Ectodermal cell (in vitro differentiated cells): ENCODE measurements around the gene STPG2.

Source experiments
- H3K27ac ChIP-seq: 2 replicates; pipeline ENCODE4 v1.7.0; 2013; ENCODE audit warnings: mild to moderate bottlenecking, low read depth, low read length; ENCODE audit not compliant: insufficient read depth, poor library complexity, severe bottlenecking
- H3K27me3 ChIP-seq: 2 replicates; pipeline ENCODE4 v1.7.0; 2013; ENCODE audit warnings: mild to moderate bottlenecking, low read length; ENCODE audit not compliant: insufficient read depth, control insufficient read depth, poor library complexity, severe bottlenecking
- H3K36me3 ChIP-seq: one replicate; pipeline ENCODE4 v1.7.0; 2013; ENCODE audit warnings: low read length; ENCODE audit not compliant: control insufficient read depth, insufficient read depth
- H3K4me1 ChIP-seq: one replicate; pipeline ENCODE4 v1.7.0; 2013; ENCODE audit warnings: low read length; ENCODE audit not compliant: control insufficient read depth, insufficient read depth
- H3K4me3 ChIP-seq: 2 replicates; pipeline ENCODE4 v1.7.0; 2013; ENCODE audit warnings: low read depth, low read length, control low read depth; ENCODE audit not compliant: insufficient read depth
- H3K9me3 ChIP-seq: 2 replicates; pipeline ENCODE4 v1.7.0; 2013; ENCODE audit warnings: mild to moderate bottlenecking, low read length, moderate library complexity; ENCODE audit not compliant: control insufficient read depth
- WGBS, 2 experiments: methylation state at CpG; one replicate each; pipeline ENCODE4 v1.1.7; 2013; ENCODE audit warnings: missing lambda C conversion rate in 2 of 2; 5-methylcytosine and 5-hydroxymethylcytosine counted together

STPG2 gene

DNA sequence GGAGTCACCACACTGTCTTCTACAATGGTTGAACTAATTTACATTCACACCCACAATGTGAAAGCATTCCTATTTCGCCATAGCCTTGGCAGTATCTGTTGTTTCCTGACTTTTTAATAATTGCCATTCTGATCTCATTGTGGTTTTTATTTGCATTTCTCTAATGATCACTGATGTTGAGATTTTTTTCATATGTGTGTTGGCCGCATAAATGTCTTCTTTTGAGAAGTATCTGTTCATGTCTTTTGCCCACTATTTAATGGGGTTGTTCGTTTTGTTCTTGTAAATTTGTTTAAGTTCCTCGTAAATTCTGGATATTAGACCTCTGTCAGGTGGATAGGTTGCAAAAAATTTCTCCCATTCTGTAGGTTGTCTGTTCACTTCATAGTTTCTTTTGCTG lies 519.1 kb downstream of the STPG2 start:
- Histone ChIP-seq H3K9me3 (no peaks in the 10 kb centered on the region), H3K27me3 (no peaks in the 10 kb centered on the region), H3K36me3 (no peaks in the 10 kb centered on the region), H3K4me1 (no peaks in the 10 kb centered on the region), H3K4me3 (no peak overlapping the region), H3K27ac (no peak overlapping the region)
- 87 to 94% methylated on average over 4 of the region's 4 CpGs for WGBS, 2 experiments

- no peaks in the 10 kb centered on the region for H3K27me3 ChIP-seq
- WGBS, 2 experiments: 80 to 93% methylated on average over 1 of the region's 2 CpGs
- no peak overlapping the region for H3K4me3 ChIP-seq
- no peak overlapping the region for H3K27ac ChIP-seq
- no peaks in the 10 kb centered on the region for H3K36me3 ChIP-seq
- no peaks in the 10 kb centered on the region for H3K4me1 ChIP-seq
- no peaks in the 10 kb centered on the region for H3K9me3 ChIP-seq
Measured at GRCh38 chr4:97605932-97606331, 537.3 kb downstream of the STPG2 start.

DNA sequence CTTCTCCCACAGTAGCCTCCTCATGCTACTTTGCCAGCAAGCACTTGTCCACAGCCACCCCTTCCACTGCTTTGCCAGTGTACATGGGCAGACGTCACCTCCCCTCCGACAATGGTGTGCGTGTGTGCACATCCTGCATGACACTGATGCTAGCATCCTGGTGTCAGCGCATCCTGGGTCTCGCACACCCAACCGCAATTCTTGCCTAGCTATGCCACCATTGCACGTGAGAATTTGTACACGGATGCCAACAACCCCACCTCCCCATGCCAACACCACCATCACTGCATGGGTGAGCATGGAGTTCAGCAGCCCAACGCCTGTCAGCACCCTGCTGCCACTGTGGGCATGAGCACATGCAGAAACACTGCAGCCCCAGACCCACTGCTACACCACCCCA lies 550.0 kb downstream of the STPG2 start:
- no peaks in the 10 kb centered on the region for H3K27me3 ChIP-seq
- H3K4me1 ChIP-seq: no peaks in the 10 kb centered on the region
- H3K27ac ChIP-seq: no peak overlapping the region
- no peak overlapping the region for H3K4me3 ChIP-seq
- no peaks in the 10 kb centered on the region for H3K9me3 ChIP-seq
- H3K36me3 ChIP-seq: no peaks in the 10 kb centered on the region
- 95 to 99% methylated on average over 9 of the region's 9 CpGs for WGBS, 2 experiments

DNA sequence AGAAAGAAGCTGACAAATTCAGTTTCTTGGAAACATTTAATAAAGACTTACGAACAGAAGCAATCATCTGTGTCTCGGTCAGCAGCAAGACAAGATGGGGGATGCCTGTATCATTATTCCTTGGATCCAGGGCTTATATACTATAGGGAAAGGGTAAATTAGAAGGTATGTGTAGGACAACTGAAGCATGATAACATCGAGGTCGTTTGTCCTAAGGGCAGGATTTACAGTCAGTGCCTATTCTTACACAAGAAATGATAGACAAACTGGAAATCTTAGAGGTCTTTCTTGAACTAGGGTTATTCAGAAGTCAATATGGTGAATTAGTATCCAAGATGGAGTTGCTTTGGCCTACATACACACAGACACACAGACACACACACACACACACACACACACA lies 553.0 kb downstream of the STPG2 start:
- no peak overlapping the region for H3K27ac ChIP-seq
- H3K4me3 ChIP-seq: no peak overlapping the region
- H3K4me1 ChIP-seq: no peaks in the 10 kb centered on the region
- H3K9me3 ChIP-seq: no peaks in the 10 kb centered on the region
- 93 to 99% methylated on average over 4 of the region's 4 CpGs for WGBS, 2 experiments
- no peaks in the 10 kb centered on the region for H3K36me3 ChIP-seq
- H3K27me3 ChIP-seq: no peaks in the 10 kb centered on the region

- H3K4me1 ChIP-seq: no peaks in the 10 kb centered on the region
- 88 to 93% methylated on average over 5 of the region's 5 CpGs for WGBS, 2 experiments
- H3K36me3 ChIP-seq: no peaks in the 10 kb centered on the region
- no peaks in the 10 kb centered on the region for H3K9me3 ChIP-seq
- H3K27me3 ChIP-seq: no peaks in the 10 kb centered on the region
- no peak overlapping the region for H3K27ac ChIP-seq
- no peak overlapping the region for H3K4me3 ChIP-seq
Measured at GRCh38 chr4:97589481-97590196, 553.6 kb downstream of the STPG2 start.

DNA sequence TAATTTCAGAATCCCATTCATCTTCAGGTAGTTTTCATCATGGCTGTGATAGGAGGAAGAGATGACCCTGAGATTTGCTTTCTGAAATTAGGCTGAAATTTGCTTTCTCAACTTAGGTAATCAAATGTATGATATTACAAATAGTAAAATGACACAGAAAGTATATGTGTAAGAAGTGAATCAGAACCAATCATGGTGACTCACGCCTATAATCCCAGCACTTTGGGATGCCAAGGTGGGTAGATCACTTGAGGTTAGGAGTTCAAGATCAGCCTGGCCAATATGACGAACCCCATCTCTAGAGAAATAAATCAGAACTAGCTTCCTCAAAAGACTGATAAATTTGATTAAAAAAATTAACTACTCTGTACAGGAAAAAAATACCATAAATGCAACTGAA lies 555.4 kb downstream of the STPG2 start:
- H3K36me3 ChIP-seq: no peaks in the 10 kb centered on the region
- no peak overlapping the region for H3K4me3 ChIP-seq
- WGBS, 2 experiments: 97 to 100% methylated on average over 2 of the region's 2 CpGs
- no peaks in the 10 kb centered on the region for H3K9me3 ChIP-seq
- H3K4me1 ChIP-seq: no peaks in the 10 kb centered on the region
- no peaks in the 10 kb centered on the region for H3K27me3 ChIP-seq
- no peak overlapping the region for H3K27ac ChIP-seq

DNA sequence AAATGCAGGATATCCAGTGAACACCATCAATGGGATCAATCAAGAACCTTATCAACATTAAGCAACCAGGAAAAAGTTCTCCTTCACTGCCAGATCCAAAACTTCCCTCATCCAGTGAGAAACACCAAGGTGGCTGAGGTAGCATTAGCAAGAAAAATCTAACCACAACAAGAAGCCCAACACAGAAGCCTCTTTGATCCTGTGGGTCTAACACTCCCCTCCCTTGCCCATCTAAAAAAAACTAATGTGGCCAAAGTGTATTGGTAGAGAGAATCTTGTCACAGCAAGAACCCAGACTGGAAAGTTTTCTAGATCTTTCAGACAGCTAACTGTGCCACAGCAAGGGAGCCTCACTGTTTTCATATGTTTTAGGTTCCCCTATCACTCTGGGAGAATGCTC lies 558.0 kb downstream of the STPG2 start:
- no peaks in the 10 kb centered on the region for H3K27me3 ChIP-seq
- H3K9me3 ChIP-seq: no peaks in the 10 kb centered on the region
- no peak overlapping the region for H3K27ac ChIP-seq
- no peak overlapping the region for H3K4me3 ChIP-seq
- no peaks in the 10 kb centered on the region for H3K4me1 ChIP-seq
- no peaks in the 10 kb centered on the region for H3K36me3 ChIP-seq

- Histone ChIP-seq H3K36me3 (no peaks in the 10 kb centered on the region), H3K9me3 (no peaks in the 10 kb centered on the region), H3K27me3 (no peaks in the 10 kb centered on the region), H3K4me3 (no peak overlapping the region), H3K27ac (no peak overlapping the region), H3K4me1 (no peaks in the 10 kb centered on the region)
- 100% methylated on average over 1 of the region's 1 CpG for WGBS, 2 experiments
Measured at GRCh38 chr4:97582890-97583289, 560.4 kb downstream of the STPG2 start.

GRCh38 chr4:97577004-97577403 lies 566.3 kb downstream of the STPG2 start:
- no peaks in the 10 kb centered on the region for H3K4me1 ChIP-seq
- no peaks in the 10 kb centered on the region for H3K27me3 ChIP-seq
- peaks cover 2% of the 10 kb centered on the region for H3K9me3 ChIP-seq
- no peak overlapping the region for H3K4me3 ChIP-seq
- WGBS, 2 experiments: 90 to 100% methylated on average over 1 to 2 of the region's 2 CpGs
- H3K36me3 ChIP-seq: no peaks in the 10 kb centered on the region
- H3K27ac ChIP-seq: no peak overlapping the region

DNA sequence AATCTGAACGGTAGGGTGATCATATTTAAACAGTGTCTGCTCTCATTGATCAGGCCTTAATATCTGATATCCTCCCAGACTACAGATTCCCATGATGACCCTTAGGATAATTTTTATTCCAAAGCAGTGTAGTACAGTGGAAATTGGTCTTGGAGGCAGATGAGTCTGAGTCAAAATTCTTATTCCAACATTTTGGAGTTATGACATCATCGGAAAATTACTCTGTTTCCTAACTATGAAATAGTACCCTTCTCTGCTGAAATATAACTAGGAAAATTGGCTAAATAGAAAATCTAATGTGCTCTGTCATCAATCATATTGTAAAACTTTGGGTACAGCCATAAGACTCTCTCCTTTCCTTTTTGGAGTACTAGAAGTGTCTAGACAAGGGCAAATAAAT lies 583.3 kb downstream of the STPG2 start:
- Histone ChIP-seq H3K27me3 (no peaks in the 10 kb centered on the region), H3K9me3 (no peaks in the 10 kb centered on the region), H3K36me3 (no peaks in the 10 kb centered on the region), H3K27ac (no peak overlapping the region), H3K4me1 (no peaks in the 10 kb centered on the region), H3K4me3 (no peak overlapping the region)
- WGBS, 2 experiments: 71 to 94% methylated on average over 1 to 2 of the region's 2 CpGs
